HG02973 (cell line): ENCODE data around the gene TMSB15C.

Experiments used
- ATAC-seq: cut with Tn5 transposase; IDR thresholded peaks from one replicate; pipeline ENCODE4 v1.9.1; 2021; ENCODE audit warnings: moderate library complexity; ENCODE audit not compliant: unreplicated experiment

Gene TMSB15C

DNA sequence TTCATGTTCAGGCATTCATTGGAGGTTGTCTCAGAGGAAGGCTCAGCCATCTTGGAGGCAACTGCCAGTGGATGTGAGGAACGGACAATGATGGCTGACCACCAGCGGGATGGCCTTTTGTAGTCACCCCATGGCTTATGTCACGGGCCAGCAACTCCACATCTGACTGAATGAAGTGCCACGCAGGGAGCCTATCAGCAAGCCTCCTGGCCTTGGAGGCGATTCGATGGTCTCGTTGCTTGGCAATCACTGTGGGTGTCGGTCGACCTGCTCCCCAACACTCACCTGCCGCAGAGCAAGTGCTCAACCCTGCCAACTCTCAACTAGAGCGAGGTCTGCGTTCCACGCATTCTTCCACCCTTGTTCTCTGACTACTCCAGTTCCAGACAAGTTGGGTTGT is 28.9 kb downstream of the TMSB15C start:
- no peak for ATAC-seq

- no peak for ATAC-seq
Measured at GRCh38 chrX:104045642-104046041, 30.4 kb downstream of the TMSB15C start.

- no peak for ATAC-seq
Measured at GRCh38 chrX:104041003-104041402, 35.0 kb downstream of the TMSB15C start.

GRCh38 chrX:104039689-104040505 is 36.1 kb downstream of the TMSB15C start, which contains the start of gene H2BW2:
Gene H2BW2, plus strand, starts transcription at chrX:104039956. Its CDS starts 39 bp downstream, at chrX:104039995.
- no peak for ATAC-seq
